ENCODE measurements around the gene MCRIP2.
"Not testable (repeated sequence)": the region's sequence is repeated elsewhere in the genome, so short reads cannot be mapped to it uniquely, and the experiment has no call there.

The MCRIP2 gene

GRCh38 chr16:683396-684070, 41.9 kb downstream of the MCRIP2 start:
- no peak for DNase-seq

GRCh38 chr16:684071-684794, 42.6 kb downstream of the MCRIP2 start, which contains the start of gene JMJD8:
Gene JMJD8 (minus strand): TSS chr16:684334. CDS start chr16:684319, 15 bp downstream.
- DNase-seq = peak; percentile 98

GRCh38 chr16:684961-685696, 43.5 kb downstream of the MCRIP2 start:
- no peak for DNase-seq

- no peak for DNase-seq
Observed at GRCh38 chr16:685967-686366, 44.3 kb downstream of the MCRIP2 start.

- no peak for DNase-seq
Observed at GRCh38 chr16:686459-687260, 45.0 kb downstream of the MCRIP2 start.

- DNase-seq = no peak
Observed at GRCh38 chr16:687499-687898, 45.9 kb downstream of the MCRIP2 start.

GRCh38 chr16:689175-689897, 47.7 kb downstream of the MCRIP2 start:
- no peak for DNase-seq

GRCh38 chr16:691242-691641, 49.6 kb downstream of the MCRIP2 start:
- DNase-seq = not testable (repeated sequence)

GRCh38 chr16:692356-693108, 50.9 kb downstream of the MCRIP2 start:
- DNase-seq = no peak

GRCh38 chr16:693364-693763, 51.7 kb downstream of the MCRIP2 start:
- no peak for DNase-seq

GRCh38 chr16:693766-694165, 52.1 kb downstream of the MCRIP2 start:
- DNase-seq = no peak

- DNase-seq = no peak
Observed at GRCh38 chr16:694187-694862, 52.7 kb downstream of the MCRIP2 start.

GRCh38 chr16:694863-695354, 53.3 kb downstream of the MCRIP2 start:
- DNase-seq = no peak

- peak; percentile 75 for DNase-seq
Observed at GRCh38 chr16:695355-696089, 53.9 kb downstream of the MCRIP2 start.

All from CD4-positive, alpha-beta T cell treated with Interleukin-17A for 1 hour (primary cell).